K562 (cell line): Measurements from ENCODE around the gene RGL2. TPM values are rescaled to one million over a fixed set of nuclear protein-coding genes. Genes with fewer than 3 reads are reported as not detected.

Experiments used
- FOXP1 ChIP-seq: sonication (generic); formaldehyde crosslinking; IDR thresholded peaks from 2 replicates; pipeline ENCODE4 v1.8.0; 2022; ENCODE audit warnings: mild to moderate bottlenecking, missing genetic modification reagents
- ILK ChIP-seq: fragments of 450-650 bp; IDR thresholded peaks from 2 replicates; pipeline ENCODE4 v1.6.1; 2016; ENCODE audit warnings: missing genetic modification characterization, low read depth, mild to moderate bottlenecking, missing compliant biosample characterization, moderate library complexity, borderline replicate concordance
- PHB ChIP-seq: fragments of 250-450 bp; sonication (Bioruptor Pico); IDR thresholded peaks from 2 replicates; pipeline ENCODE4 v1.5.0; 2021
- POLR2AphosphoS5 ChIP-seq: IDR thresholded peaks from 2 replicates; pipeline ENCODE4 v1.6.1; 2011; ENCODE audit warnings: mild to moderate bottlenecking, low read depth, low read length, moderate library complexity; ENCODE audit not compliant: control insufficient read depth, insufficient read depth
- POU5F1 ChIP-seq: fragments of 150-350 bp; IDR thresholded peaks from 2 replicates; pipeline ENCODE4 v1.6.1; 2014; ENCODE audit warnings: borderline replicate concordance, low read length, low read depth, mild to moderate bottlenecking; ENCODE audit not compliant: partially characterized antibody
- SAFB2 ChIP-seq: fragments of 200-400 bp; formaldehyde crosslinking; IDR thresholded peaks from 2 replicates; pipeline ENCODE4 v1.6.1; 2018; ENCODE audit warnings: borderline replicate concordance, low read length, low read depth, moderate library complexity; ENCODE audit not compliant: severe bottlenecking
- TEAD1 ChIP-seq, 2 experiments: fragments of 450-650 bp in 1 of 2; sonication (generic) in 1 of 2; formaldehyde crosslinking; IDR thresholded peaks; 2 replicates each; pipeline versions ENCODE4 v1.4.0 to v1.8.0; 2020 to 2022; ENCODE audit warnings: mild to moderate bottlenecking in 2 of 2, missing genetic modification reagents in 1 of 2
- ZBTB7A ChIP-seq: IDR thresholded peaks from 2 replicates; pipeline ENCODE4 v1.6.1; 2011; ENCODE audit warnings: low read depth, mild to moderate bottlenecking, low read length, moderate library complexity, borderline replicate concordance; ENCODE audit not compliant: control insufficient read depth
- polyA plus RNA-seq, 8 experiments: library from polyadenylated mRNA; depleted of rRNA in 4 of 8; stranded (reverse) in 5 of 8; unstranded in 3 of 8; fragments of >200 nt; fragmentation: Nextera tagmentation in 2 of 8; fragmentation: Illumina TruSeq in 1 of 8; extraction: Ambion mirVana in 2 of 8; extraction: Trizol in 1 of 8; gene quantifications; 2 replicates each; pipeline versions ENCODE4 v1.2.1 to v1.2.3, GENCODE V29; 2011 to 2014; ENCODE audit warnings: inconsistent platforms in 1 of 8, missing spikeins in 1 of 8
- total RNA-seq, 7 experiments: library from RNA; depleted of rRNA in 6 of 7; stranded (reverse); fragments of >200 nt in 6 of 7; fragmentation: Illumina TruSeq in 2 of 7; extraction: Trizol in 2 of 7; gene quantifications; 2 replicates each; pipeline versions ENCODE4 v1.2.1 to v1.2.3, GENCODE V29; 2011 to 2021; ENCODE audit warnings: low replicate concordance in 1 of 7
- TF ChIP-seq, protein P1 (sequence below): fragments of 450-650 bp; IDR thresholded peaks from one replicate; pipeline ENCODE4 v1.6.1; 2018; ENCODE audit warnings: mild to moderate bottlenecking, moderate library complexity; ENCODE audit not compliant: partially characterized antibody
- TF ChIP-seq, protein P2 (sequence below): fragments of 450-650 bp; IDR thresholded peaks from 2 replicates; pipeline ENCODE4 v1.6.1; 2017; ENCODE audit warnings: antibody characterized with exemption
- TF ChIP-seq, protein P3 (sequence below): fragments of 250-450 bp; sonication (Bioruptor Pico); IDR thresholded peaks from 2 replicates; pipeline ENCODE4 v1.5.1; 2021; ENCODE audit warnings: mild to moderate bottlenecking
- TF ChIP-seq, protein P4 (sequence below): fragments of 450-650 bp; formaldehyde crosslinking; IDR thresholded peaks from 2 replicates; pipeline ENCODE4 v1.4.0; 2020; ENCODE audit warnings: mild to moderate bottlenecking, moderate library complexity
- TF ChIP-seq, protein P5 (sequence below): sonication (generic); formaldehyde crosslinking; IDR thresholded peaks from 2 replicates; pipeline ENCODE4 v1.8.0; 2022; ENCODE audit warnings: mild to moderate bottlenecking, missing genetic modification reagents
- TF ChIP-seq, protein P6 (sequence below): fragments of 450-650 bp; formaldehyde crosslinking; IDR thresholded peaks from 2 replicates; pipeline ENCODE4 v1.4.0; 2020; ENCODE audit warnings: mild to moderate bottlenecking, moderate library complexity
- TF ChIP-seq, protein P7 (sequence below): fragments of 250-450 bp; sonication (Bioruptor Pico); IDR thresholded peaks from 2 replicates; pipeline ENCODE4 v1.8.0; 2021; ENCODE audit warnings: moderate library complexity, mild to moderate bottlenecking, inconsistent platforms

Gene RGL2
- total and polyA plus RNA-seq, 9 of the 15 experiments (the other 6 are each of a cell fraction or from before 2014, with no cell fraction given) = 1.8 to 57.1 (median 19.5) TPM

DNA sequence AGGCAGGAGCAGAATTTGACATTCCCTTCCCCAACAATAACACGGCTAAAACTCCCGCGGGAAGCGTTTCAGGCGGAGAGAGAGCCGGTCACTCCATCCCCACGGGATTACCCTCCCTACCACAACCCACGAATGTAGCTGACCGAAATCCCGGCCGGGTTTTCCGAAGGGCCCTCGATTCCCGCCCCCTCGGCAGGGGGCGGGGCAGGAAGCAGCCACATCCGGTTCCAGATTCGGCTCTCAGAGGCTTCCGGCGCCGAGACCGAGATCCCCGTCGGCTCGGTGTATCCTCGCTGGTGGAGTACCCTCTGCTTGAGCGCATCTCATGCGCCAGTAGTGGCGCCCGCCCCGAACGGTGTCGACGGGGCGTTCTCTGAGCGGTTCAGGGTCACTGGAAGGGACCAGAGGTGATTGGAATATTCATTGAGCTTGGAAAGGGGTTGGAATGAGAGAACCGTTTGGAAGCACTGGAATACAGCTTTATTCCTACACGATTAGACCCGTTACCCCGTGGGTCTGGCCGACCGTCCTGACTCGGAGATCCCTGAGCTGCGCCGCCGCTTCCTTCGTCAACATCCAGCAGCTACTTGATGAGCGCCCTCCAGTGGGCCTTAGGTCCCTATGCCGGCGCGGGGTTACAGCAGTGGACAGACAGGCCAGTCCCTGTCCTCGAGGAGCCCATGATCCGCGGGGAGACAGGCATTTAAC, 649 bp upstream of the RGL2 start (continued):
- TF ChIP-seq, protein P1, sequence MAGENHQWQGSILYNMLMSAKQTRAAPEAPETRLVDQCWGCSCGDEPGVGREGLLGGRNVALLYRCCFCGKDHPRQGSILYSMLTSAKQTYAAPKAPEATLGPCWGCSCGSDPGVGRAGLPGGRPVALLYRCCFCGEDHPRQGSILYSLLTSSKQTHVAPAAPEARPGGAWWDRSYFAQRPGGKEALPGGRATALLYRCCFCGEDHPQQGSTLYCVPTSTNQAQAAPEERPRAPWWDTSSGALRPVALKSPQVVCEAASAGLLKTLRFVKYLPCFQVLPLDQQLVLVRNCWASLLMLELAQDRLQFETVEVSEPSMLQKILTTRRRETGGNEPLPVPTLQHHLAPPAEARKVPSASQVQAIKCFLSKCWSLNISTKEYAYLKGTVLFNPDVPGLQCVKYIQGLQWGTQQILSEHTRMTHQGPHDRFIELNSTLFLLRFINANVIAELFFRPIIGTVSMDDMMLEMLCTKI = no peak
- TF ChIP-seq, protein P2, sequence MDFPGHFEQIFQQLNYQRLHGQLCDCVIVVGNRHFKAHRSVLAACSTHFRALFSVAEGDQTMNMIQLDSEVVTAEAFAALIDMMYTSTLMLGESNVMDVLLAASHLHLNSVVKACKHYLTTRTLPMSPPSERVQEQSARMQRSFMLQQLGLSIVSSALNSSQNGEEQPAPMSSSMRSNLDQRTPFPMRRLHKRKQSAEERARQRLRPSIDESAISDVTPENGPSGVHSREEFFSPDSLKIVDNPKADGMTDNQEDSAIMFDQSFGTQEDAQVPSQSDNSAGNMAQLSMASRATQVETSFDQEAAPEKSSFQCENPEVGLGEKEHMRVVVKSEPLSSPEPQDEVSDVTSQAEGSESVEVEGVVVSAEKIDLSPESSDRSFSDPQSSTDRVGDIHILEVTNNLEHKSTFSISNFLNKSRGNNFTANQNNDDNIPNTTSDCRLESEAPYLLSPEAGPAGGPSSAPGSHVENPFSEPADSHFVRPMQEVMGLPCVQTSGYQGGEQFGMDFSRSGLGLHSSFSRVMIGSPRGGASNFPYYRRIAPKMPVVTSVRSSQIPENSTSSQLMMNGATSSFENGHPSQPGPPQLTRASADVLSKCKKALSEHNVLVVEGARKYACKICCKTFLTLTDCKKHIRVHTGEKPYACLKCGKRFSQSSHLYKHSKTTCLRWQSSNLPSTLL = no peak
- peak; percentile 12; the same call in 1 of the 2 replicates for TF ChIP-seq ZBTB7A
- peak; percentile 84 for TF ChIP-seq PHB (CRISPR knock-in tag)
- TF ChIP-seq, protein P3, sequence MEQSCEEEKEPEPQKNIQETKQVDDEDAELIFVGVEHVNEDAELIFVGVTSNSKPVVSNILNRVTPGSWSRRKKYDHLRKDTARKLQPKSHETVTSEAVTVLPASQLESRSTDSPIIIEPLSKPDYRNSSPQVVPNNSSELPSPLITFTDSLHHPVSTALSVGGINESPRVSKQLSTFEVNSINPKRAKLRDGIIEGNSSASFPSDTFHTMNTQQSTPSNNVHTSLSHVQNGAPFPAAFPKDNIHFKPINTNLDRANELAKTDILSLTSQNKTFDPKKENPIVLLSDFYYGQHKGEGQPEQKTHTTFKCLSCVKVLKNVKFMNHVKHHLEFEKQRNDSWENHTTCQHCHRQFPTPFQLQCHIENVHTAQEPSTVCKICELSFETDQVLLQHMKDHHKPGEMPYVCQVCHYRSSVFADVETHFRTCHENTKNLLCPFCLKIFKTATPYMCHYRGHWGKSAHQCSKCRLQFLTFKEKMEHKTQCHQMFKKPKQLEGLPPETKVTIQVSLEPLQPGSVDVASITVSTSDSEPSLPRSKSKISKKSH (CRISPR knock-in tag) = no peak
- TF ChIP-seq SAFB2 = no peak
- peak in 1 of 2 experiments; percentile 86; a peak in 2 of 4 replicates for TF ChIP-seq TEAD1 (CRISPR knock-in tag; IDR thresholded peaks at IDR 0.05)
- TF ChIP-seq, protein P4, sequence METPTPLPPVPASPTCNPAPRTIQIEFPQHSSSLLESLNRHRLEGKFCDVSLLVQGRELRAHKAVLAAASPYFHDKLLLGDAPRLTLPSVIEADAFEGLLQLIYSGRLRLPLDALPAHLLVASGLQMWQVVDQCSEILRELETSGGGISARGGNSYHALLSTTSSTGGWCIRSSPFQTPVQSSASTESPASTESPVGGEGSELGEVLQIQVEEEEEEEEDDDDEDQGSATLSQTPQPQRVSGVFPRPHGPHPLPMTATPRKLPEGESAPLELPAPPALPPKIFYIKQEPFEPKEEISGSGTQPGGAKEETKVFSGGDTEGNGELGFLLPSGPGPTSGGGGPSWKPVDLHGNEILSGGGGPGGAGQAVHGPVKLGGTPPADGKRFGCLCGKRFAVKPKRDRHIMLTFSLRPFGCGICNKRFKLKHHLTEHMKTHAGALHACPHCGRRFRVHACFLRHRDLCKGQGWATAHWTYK (CRISPR knock-in tag) = peak; percentile 75
- peak; percentile 90 for TF ChIP-seq FOXP1
- TF ChIP-seq, protein P5, sequence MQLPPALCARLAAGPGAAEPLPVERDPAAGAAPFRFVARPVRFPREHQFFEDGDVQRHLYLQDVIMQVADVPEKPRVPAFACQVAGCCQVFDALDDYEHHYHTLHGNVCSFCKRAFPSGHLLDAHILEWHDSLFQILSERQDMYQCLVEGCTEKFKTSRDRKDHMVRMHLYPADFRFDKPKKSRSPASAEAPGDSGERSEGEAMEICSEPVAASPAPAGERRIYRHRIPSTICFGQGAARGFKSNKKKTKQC = 0 out of 2 replicates have a peak, but pooled peaks have one; percentile 78
- no peak for TF ChIP-seq ILK
- TF ChIP-seq, protein P6, sequence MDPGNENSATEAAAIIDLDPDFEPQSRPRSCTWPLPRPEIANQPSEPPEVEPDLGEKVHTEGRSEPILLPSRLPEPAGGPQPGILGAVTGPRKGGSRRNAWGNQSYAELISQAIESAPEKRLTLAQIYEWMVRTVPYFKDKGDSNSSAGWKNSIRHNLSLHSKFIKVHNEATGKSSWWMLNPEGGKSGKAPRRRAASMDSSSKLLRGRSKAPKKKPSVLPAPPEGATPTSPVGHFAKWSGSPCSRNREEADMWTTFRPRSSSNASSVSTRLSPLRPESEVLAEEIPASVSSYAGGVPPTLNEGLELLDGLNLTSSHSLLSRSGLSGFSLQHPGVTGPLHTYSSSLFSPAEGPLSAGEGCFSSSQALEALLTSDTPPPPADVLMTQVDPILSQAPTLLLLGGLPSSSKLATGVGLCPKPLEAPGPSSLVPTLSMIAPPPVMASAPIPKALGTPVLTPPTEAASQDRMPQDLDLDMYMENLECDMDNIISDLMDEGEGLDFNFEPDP (CRISPR knock-in tag) = 0 out of 2 replicates have a peak, but pooled peaks have one; percentile 65
- no peak for TF ChIP-seq POU5F1
- peak; percentile 92 for TF ChIP-seq POLR2AphosphoS5
- TF ChIP-seq, protein P7, sequence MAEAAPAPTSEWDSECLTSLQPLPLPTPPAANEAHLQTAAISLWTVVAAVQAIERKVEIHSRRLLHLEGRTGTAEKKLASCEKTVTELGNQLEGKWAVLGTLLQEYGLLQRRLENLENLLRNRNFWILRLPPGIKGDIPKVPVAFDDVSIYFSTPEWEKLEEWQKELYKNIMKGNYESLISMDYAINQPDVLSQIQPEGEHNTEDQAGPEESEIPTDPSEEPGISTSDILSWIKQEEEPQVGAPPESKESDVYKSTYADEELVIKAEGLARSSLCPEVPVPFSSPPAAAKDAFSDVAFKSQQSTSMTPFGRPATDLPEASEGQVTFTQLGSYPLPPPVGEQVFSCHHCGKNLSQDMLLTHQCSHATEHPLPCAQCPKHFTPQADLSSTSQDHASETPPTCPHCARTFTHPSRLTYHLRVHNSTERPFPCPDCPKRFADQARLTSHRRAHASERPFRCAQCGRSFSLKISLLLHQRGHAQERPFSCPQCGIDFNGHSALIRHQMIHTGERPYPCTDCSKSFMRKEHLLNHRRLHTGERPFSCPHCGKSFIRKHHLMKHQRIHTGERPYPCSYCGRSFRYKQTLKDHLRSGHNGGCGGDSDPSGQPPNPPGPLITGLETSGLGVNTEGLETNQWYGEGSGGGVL (CRISPR knock-in tag) = no peak
